ENCODE data around the gene TMEM225B.

The TMEM225B gene

GRCh38 chr7:99625321-99625720, 27.3 kb downstream of the TMEM225B start:
- no peak for TF ChIP-seq CTCF (conservative IDR thresholded peaks at IDR 0.05; ENCODE audit: low read depth)
- ChIA-PET POLR2A (ENCODE audit: low non-redundant PET) (no interaction called here), CTCF (interaction anchor here (0.6 kb wide), 1 partner anchor 355 kb away, joined by 5 read pairs; no protein-coding TSS in a partner anchor)
- H3K27ac ChIP-seq, result peak overlapping the region; percentile 1; the same call in 1 of the 2 replicates
- no peak for DNase-seq (ENCODE audit: low spot score)

- no peak for TF ChIP-seq CTCF (conservative IDR thresholded peaks at IDR 0.05; ENCODE audit: low read depth)
- H3K27ac ChIP-seq, result peak overlapping the region; percentile 1; the same call in 1 of the 2 replicates
- ChIA-PET CTCF (no interaction called here), POLR2A (ENCODE audit: low non-redundant PET) (no interaction called here)
- DNase-seq (ENCODE audit: low spot score), result no peak
Measured at GRCh38 chr7:99625961-99626360, 27.9 kb downstream of the TMEM225B start.

DNA sequence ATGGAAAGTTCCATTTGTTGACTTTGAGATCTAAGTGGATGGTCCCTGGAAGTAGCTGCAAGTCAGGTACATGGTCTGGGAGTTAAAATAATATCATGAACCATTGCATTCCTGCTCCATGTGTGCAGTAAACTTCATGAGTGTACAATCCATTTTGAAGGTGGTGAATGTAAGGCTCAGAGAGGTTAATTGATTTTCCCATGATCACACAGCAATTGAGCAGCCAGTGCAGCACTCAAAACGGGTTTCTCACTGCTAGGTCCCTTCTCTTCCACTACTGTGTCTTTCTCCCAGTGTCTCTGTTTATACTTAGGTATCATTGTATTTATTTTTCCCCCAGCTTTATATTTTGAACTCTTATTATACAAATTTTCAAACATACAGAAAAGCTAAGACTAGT, 28.6 kb downstream of the TMEM225B start:
- POLR2A ChIA-PET (ENCODE audit: low non-redundant PET), result no interaction called here
- H3K27ac ChIP-seq, result no peak overlapping the region
- no peak for DNase-seq (ENCODE audit: low spot score)
- TF ChIP-seq CTCF (conservative IDR thresholded peaks at IDR 0.05; ENCODE audit: low read depth), result no peak
- CTCF ChIA-PET, result no interaction called here

- TF ChIP-seq CTCF (conservative IDR thresholded peaks at IDR 0.05; ENCODE audit: low read depth), result no peak
- ChIA-PET CTCF (no interaction called here), POLR2A (ENCODE audit: low non-redundant PET) (no interaction called here)
- DNase-seq (ENCODE audit: low spot score), result no peak
- H3K27ac ChIP-seq, result no peak overlapping the region
Measured at GRCh38 chr7:99627513-99627912, 29.4 kb downstream of the TMEM225B start.

GRCh38 chr7:99628471-99629465, 30.7 kb downstream of the TMEM225B start:
- ChIA-PET POLR2A (ENCODE audit: low non-redundant PET) (no interaction called here), CTCF (interaction anchor here (0.7 kb wide), 1 partner anchor 133 kb away, joined by 4 read pairs; no protein-coding TSS in a partner anchor)
- TF ChIP-seq CTCF (conservative IDR thresholded peaks at IDR 0.05; ENCODE audit: low read depth), result no peak
- no peak for DNase-seq (ENCODE audit: low spot score)
- H3K27ac ChIP-seq, result peak overlapping the region; percentile 28

GRCh38 chr7:99629643-99630042, 31.6 kb downstream of the TMEM225B start:
- peak overlapping the region; percentile 28 for H3K27ac ChIP-seq
- no peak for DNase-seq (ENCODE audit: low spot score)
- TF ChIP-seq CTCF (conservative IDR thresholded peaks at IDR 0.05; ENCODE audit: low read depth), result no peak
- ChIA-PET CTCF (no interaction called here), POLR2A (ENCODE audit: low non-redundant PET) (no interaction called here)

Data from RWPE1 (cell line).